ENCODE measurements around the gene OR2A25.
"Not testable (repeated sequence)": the region's sequence is repeated elsewhere in the genome, so short reads cannot be mapped to it uniquely, and the experiment has no call there.

Gene OR2A25, protein sequence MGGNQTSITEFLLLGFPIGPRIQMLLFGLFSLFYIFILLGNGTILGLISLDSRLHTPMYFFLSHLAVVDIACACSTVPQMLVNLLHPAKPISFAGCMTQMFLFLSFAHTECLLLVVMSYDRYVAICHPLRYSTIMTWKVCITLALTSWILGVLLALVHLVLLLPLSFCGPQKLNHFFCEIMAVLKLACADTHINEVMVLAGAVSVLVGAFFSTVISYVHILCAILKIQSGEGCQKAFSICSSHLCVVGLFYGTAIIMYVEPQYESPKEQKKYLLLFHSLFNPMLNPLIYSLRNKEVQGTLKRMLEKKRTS

GRCh38 chr7:144069511-144069910 lies at the start of gene OR2A25:
Gene OR2A25, plus strand, starts transcription at chr7:144069811. Its CDS starts 4,409 bp downstream, at chr7:144074220.
- DNase-seq: no peak

DNA sequence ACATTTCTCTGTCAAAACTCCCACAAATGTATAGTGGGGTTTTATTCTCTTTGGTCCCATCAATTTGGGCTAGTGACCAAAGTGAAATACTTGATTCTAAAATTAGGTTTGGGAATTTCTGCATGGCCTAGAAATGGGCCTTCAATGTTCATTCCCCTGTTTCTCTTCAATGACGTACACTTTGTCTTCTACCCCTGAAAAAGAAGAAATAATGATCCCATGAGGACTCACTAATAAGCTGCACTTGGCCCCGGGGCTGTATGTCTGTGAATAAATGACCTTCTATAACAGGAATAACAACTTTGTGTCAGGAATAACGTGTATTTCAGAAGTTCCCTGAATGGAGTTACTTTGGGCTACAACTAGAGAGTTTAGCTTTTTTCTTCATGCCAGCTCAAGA lies 49.3 kb upstream of the OR2A25 start:
- DNase-seq: no peak

GRCh38 chr7:144022169-144022568 lies 47.4 kb upstream of the OR2A25 start:
- DNase-seq: no peak

- no peak for DNase-seq
These were observed 46.3 kb upstream of the OR2A25 start for GRCh38 chr7:144023171-144023827.

GRCh38 chr7:144024213-144024612 lies 45.4 kb upstream of the OR2A25 start:
- no peak for DNase-seq

DNA sequence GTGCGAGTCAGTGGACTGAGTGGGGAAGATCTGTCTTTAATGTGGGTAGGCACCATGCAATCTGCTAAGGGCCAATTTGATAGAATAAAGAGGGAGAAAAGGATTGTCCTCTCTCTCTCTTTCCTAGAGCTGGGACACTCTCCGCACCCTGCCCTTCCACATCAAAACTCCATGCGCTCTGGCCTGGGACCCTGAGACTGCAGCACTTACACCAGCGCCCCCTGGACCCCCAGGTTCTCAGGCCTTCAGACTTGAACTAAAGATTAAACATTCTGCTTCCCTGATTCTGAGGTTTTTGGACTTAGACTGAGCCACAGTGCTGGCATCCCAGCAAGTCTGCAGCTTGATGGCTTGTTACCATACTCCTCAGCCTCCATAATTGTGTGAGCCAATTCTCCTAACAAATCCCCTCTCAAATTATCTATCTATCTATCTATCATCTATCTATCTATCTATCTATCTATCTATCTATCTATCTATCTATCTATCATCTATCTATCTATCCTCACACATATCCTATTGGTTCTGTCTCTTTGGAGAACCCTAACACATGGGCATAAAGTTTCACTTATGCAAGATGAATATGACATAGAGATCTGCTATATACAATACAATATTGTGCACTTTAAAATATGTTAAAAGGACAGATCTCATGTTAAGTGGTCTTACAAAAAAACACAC lies 43.3 kb upstream of the OR2A25 start:
- DNase-seq: no peak

GRCh38 chr7:144027070-144027469 lies 42.5 kb upstream of the OR2A25 start:
- no peak for DNase-seq

- no peak for DNase-seq
These were observed 41.6 kb upstream of the OR2A25 start for GRCh38 chr7:144027974-144028373.

DNA sequence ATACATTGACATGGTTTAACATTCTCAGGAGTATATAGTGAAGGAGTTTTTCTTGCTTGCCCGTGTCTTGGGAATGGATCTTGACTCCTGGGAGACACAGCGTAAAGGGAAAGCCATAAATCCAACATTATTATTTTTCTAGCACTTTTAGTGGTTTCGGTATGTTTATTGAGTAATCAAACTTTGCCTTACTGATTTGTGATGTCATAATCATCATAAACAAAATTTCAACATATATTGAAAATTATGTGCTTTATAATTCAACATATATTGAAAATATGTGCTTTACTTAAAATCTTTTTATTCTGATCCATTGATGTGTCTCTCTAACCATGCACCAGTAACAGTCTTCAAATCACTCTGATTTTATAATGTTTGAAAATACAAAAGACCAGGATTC lies 41.1 kb upstream of the OR2A25 start:
- DNase-seq: no peak

GRCh38 chr7:144032516-144032915 lies 37.1 kb upstream of the OR2A25 start:
- DNase-seq: no peak

- DNase-seq: no peak
These were observed 36.5 kb upstream of the OR2A25 start for GRCh38 chr7:144032985-144033709.

GRCh38 chr7:144035385-144035784 lies 34.2 kb upstream of the OR2A25 start:
- DNase-seq: no peak

DNA sequence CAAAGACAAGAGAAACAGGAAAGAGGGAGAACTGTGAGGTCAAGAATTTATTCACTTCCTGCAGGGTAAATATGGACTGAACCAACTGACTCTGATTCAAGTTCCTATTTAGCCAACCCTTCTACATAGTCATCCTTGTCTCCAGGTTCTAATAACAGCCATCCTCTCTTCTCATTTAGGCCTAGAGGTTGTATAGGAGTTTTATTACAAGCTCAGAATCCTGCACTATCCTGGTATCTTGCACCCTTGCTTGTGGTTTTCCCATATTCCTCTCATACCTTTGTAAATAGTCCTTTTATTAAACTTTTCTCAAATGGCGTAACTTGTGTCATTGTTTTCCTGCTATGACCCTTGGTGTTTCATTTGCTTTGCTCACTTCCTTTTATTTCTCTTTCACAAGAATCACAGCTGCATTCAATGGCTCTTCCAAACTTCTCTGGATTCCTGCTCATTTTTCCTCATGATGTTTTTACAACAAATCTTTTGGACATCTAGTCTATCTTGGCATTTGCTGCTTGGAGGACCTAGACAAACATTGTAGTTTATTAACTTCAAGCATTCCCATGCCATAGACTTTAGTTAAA lies 33.2 kb upstream of the OR2A25 start:
- no peak for DNase-seq

- no peak for DNase-seq
These were observed 32.1 kb upstream of the OR2A25 start for GRCh38 chr7:144037414-144038035.

DNA sequence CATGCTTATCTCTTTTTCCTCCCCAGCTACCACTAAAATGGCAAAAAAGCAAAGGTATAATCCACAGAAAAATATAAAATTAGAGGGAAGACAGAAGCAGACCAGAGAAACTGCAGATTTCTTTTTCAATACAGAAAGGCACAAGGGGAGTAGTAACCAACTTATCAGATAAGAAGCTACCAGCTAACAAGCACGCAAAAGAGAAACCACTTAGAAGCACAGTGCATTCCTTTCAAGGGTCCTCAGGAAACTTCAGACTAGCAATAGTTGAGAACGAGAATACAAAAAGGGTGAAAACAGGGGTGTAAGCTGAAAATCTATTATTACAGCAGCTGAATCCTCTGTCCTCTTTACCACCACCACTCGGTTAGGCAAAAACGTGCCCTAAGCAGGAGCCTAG lies 30.7 kb upstream of the OR2A25 start:
- DNase-seq: no peak

- no peak for DNase-seq
These were observed 21.0 kb upstream of the OR2A25 start, which contains the start of gene OR2A5 for GRCh38 chr7:144048648-144049047. Gene OR2A5, plus strand, starts transcription at chr7:144048948. Its CDS starts 1,454 bp downstream, at chr7:144050402.

GRCh38 chr7:144049491-144049890 lies 20.1 kb upstream of the OR2A25 start:
- no peak for DNase-seq

GRCh38 chr7:144050093-144050492 lies 19.5 kb upstream of the OR2A25 start:
- no peak for DNase-seq

DNA sequence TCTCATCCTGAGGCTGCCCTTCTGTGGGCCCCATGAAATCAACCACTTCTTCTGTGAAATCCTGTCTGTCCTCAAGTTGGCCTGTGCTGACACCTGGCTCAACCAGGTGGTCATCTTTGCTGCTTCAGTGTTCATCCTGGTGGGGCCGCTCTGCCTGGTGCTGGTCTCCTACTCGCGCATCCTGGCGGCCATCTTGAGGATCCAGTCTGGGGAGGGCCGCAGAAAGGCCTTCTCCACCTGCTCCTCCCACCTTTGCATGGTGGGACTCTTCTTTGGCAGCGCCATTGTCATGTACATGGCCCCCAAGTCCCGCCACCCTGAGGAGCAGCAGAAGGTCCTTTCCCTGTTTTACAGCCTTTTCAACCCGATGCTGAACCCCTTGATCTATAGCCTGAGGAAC lies 18.7 kb upstream of the OR2A25 start:
- not testable (repeated sequence) for DNase-seq

- no peak for DNase-seq
These were observed 11.7 kb upstream of the OR2A25 start for GRCh38 chr7:144057954-144058353.

DNA sequence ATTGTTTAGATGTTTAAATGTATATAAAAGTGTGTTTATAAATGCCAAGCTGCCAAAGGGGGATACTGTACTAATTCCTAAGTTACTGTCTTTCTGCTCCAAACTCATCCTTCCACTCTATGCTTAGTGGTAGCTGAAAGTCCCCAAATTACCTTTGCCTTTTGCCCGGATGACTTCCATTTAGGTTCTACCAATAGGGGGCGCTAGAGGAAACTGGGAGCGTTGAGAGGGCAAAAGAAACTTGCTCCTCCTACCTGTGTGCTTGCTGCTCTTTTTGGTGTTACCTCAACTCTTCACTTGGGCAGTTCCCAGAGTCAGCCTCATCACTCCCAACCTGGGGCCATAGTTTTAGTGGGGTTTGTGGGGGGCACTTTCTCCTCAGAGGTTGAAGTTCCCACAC lies 5.9 kb upstream of the OR2A25 start:
- no peak for DNase-seq

DNA sequence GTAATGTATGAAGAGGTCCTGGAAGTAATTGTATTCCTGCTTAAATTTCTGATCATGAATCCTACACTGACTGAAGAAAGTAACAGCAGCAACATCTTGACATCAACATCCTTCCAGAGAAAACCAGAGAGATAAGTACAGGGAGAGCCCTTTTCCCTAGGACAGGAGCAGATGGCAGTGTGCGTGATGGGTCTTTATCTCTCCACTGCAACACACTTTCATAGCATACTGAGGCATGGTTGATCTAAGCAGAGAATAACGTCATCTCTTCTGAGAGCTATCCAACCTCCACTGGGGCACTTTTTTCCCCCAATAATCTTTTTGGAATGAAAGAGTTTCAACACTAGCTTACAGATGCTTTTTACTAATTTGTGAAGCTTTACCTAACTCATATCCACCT lies 342 bp downstream of the OR2A25 start:
- DNase-seq: no peak
